Tibial nerve (tissue), 4 donors: ENCODE data around the gene GNL3L. TPM values are rescaled to one million over a fixed set of nuclear protein-coding genes. Genes with fewer than 3 reads are reported as not detected.

Source experiments
- DNase-seq, 2 donors: peaks; one replicate each; pipeline ENCODE4 v3.0.0-alpha.2; 2019; ENCODE audit warnings: low spot score in 2 of 2
- H3K27ac ChIP-seq, 4 donors: fragments of 200-600 bp; sonication (generic) in 3 of 4; one replicate each; pipeline ENCODE4 v1.5.1; 2017 to 2019; ENCODE audit warnings: mild to moderate bottlenecking in 1 of 4
- H3K27me3 ChIP-seq, 2 donors: fragments of 200-600 bp; sonication (generic) in 1 of 2; one replicate each; pipeline versions ENCODE4 v1.5.1 to v1.6.0; 2017 to 2019
- H3K36me3 ChIP-seq, 3 donors: fragments of 200-600 bp; sonication (generic); one replicate each; pipeline ENCODE4 v1.5.1; 2018 to 2019
- H3K4me1 ChIP-seq, 4 donors: fragments of 200-600 bp; sonication (generic) in 3 of 4; one replicate each; pipeline ENCODE4 v1.5.1; 2017 to 2019
- H3K4me3 ChIP-seq, 4 donors: fragments of 200-600 bp; sonication (generic) in 3 of 4; one replicate each; pipeline ENCODE4 v1.5.1; 2017 to 2019; ENCODE audit warnings: mild to moderate bottlenecking in 1 of 4, moderate library complexity in 1 of 4
- H3K9me3 ChIP-seq, 4 donors: fragments of 200-600 bp; sonication (generic) in 3 of 4; one replicate each; pipeline ENCODE4 v1.5.1; 2017 to 2019
- EP300 ChIP-seq, 2 donors: sonication (generic); formaldehyde crosslinking; IDR thresholded peaks; one replicate each; pipeline ENCODE4 v1.6.1; 2017; ENCODE audit warnings: antibody characterized with exemption in 2 of 2, mild to moderate bottlenecking in 1 of 2
- POLR2A ChIP-seq, 2 donors: fragments of 450-650 bp; IDR thresholded peaks; one replicate each; pipeline ENCODE4 v1.6.1; 2017; ENCODE audit warnings: antibody characterized with exemption in 2 of 2, mild to moderate bottlenecking in 2 of 2, moderate library complexity in 2 of 2
- WGBS, 2 donors: methylation state at CpG; one replicate each; pipeline ENCODE4 v1.1.5; 2018; 5-methylcytosine and 5-hydroxymethylcytosine counted together
- total RNA-seq, 4 donors: library from RNA; depleted of rRNA; stranded (reverse); fragments of >200 nt; gene quantifications; one replicate each; pipeline ENCODE4 v1.1.0, GENCODE V29; 2016
- TF ChIP-seq, protein P1 (sequence below), 5 experiments: fragments of 200-600 bp in 3 of 5; fragments of 450-650 bp in 2 of 5; sonication (generic) in 3 of 5; IDR thresholded peaks; one replicate each; pipeline ENCODE4 v1.5.1; 2016 to 2019; ENCODE audit warnings: antibody characterized with exemption in 5 of 5, mild to moderate bottlenecking in 3 of 5, moderate library complexity in 2 of 5

GNL3L gene
- total RNA-seq, 4 donors from 2014 or later = 23.2 to 45.9 (median 27.1) TPM

DNA sequence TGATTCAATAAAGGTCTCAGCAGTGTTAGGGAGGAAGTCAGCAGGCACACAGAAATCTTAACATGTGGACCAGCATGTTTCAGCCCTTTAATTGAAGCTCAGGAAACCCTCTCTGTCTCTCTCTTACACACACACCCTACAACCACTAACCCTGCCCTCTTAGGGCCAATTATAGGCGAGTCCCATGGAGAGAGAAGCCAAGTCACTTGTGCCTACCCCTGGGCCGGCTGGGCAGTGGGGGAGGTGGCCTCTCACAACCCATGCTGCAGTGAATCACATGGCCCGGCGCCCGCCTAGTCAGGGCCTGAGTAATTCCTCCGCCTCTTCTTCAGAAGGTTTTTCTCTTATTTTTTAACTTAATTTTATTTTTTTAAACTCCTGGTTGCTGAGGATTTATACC, 37.7 kb upstream of the GNL3L start:
- Histone ChIP-seq H3K4me3 (no peak overlapping the region), H3K9me3 (no peaks in the 10 kb centered on the region), H3K4me1 (peaks cover 0 to 28% (median 0%) of the 10 kb centered on the region in 4 donors), H3K36me3 (no peaks in the 10 kb centered on the region), H3K27ac (peak overlapping the region in 1 of 4 donors; percentile 43), H3K27me3 (no peaks in the 10 kb centered on the region)
- 13 to 40% methylated on average over 6 of the region's 6 CpGs for WGBS, 2 donors
- no peak for TF ChIP-seq EP300 (IDR thresholded peaks at IDR 0.05)
- no peak for TF ChIP-seq POLR2A (IDR thresholded peaks at IDR 0.05)
- TF ChIP-seq, protein P1, sequence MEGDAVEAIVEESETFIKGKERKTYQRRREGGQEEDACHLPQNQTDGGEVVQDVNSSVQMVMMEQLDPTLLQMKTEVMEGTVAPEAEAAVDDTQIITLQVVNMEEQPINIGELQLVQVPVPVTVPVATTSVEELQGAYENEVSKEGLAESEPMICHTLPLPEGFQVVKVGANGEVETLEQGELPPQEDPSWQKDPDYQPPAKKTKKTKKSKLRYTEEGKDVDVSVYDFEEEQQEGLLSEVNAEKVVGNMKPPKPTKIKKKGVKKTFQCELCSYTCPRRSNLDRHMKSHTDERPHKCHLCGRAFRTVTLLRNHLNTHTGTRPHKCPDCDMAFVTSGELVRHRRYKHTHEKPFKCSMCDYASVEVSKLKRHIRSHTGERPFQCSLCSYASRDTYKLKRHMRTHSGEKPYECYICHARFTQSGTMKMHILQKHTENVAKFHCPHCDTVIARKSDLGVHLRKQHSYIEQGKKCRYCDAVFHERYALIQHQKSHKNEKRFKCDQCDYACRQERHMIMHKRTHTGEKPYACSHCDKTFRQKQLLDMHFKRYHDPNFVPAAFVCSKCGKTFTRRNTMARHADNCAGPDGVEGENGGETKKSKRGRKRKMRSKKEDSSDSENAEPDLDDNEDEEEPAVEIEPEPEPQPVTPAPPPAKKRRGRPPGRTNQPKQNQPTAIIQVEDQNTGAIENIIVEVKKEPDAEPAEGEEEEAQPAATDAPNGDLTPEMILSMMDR (IDR thresholded peaks at IDR 0.05) = no peak
- DNase-seq = no peak

DNA sequence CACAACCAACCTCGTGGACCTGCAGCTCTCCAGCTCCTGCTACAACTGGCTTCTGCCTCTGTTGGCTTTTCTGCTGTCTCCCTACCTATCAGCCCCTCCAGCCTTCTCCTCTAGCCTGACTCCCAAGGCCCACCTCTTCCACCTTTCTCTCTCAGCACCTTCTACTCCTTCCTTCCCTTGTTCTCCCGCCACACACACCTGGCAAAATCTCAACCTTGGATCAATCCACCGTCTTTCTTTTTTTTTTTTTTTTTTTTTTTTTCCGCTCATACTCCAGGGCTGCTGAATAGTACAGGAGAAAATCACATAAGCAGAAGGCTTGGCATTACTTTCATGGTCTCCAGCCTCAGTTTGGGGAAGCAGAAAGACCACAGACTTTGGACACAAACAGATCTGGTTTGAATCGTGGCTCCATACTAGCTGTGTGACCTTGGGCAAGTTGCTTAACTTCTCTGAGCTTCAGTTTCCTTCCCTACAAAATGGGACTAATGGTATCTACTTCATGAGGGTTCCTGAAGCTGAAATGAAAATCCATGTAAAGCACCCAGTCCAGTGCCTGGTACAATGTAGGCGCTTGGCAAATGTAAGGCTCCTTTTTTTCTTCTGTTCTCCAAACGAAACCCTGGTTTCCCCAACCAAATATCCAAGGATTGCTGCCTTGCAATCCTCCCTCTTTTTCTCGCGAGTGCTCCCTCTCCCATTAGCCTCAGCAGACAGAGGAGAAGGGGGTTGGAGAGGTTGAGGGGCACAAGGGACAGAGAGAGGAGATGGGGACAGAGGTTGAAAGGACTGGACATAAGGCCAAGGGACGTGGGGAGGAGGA, 35.6 kb upstream of the GNL3L start:
- H3K4me1 ChIP-seq = peaks cover 0 to 28% (median 0%) of the 10 kb centered on the region in 4 donors
- no peak for DNase-seq
- H3K4me3 ChIP-seq = peak overlapping the region; percentile 42 to 70 (median 49)
- H3K27me3 ChIP-seq = peaks cover 0 to 2% of the 10 kb centered on the region in 2 donors
- 22 to 43% methylated on average over 10 of the region's 10 CpGs for WGBS, 2 donors
- TF ChIP-seq POLR2A (IDR thresholded peaks at IDR 0.05) (no peak), EP300 (IDR thresholded peaks at IDR 0.05) (no peak)
- TF ChIP-seq, protein P1 (IDR thresholded peaks at IDR 0.05) = no peak
- peak overlapping the region; percentile 44 to 87 (median 68) for H3K27ac ChIP-seq
- H3K36me3 ChIP-seq = no peaks in the 10 kb centered on the region
- no peaks in the 10 kb centered on the region for H3K9me3 ChIP-seq

DNA sequence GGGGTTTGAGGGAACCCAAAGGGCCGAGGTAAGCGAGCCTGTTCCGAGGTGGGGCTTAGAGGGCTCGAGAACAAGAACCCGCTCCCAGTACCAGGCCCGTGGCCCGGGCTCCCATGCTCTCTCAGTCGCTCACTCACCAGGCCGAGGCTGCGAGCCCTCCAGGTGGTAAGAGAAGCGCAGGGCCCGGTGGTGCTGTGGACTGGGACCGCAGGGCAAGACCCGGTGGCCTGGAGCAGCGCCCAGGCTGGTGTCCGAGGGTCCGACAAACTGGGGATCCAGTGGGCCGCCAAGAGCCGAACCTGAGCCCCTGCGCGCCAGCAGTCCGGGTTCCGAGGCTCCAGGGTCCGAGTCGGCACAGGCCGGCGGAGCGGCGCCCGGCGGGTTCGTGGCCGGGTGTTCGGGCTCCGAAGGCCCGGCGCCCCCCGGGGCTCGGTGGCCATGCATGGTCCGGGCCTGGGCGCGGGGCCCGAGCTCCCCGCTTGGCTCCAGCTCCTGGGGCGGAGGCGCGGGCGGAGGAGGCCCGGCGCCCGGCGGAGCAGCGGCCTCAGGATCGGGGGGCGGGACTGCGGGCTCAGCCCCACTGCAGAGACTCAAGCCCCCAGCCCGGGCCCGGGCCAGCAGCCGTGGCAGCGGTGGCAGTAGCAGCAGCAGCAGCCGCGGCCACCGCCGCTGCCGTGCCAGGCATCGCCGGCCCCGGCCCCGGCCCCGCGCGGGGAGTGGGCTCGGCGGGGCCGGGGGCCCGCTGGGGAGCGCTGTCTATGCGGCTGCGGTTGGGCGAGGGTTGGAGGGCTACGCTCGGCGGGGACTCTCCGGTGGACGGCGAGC, 34.8 kb upstream of the GNL3L start:
- H3K27me3 ChIP-seq = peaks cover 0 to 2% of the 10 kb centered on the region in 2 donors
- peak overlapping the region; percentile 42 to 70 (median 49) for H3K4me3 ChIP-seq
- no peaks in the 10 kb centered on the region for H3K9me3 ChIP-seq
- DNase-seq = no peak
- peaks cover 0 to 28% (median 0%) of the 10 kb centered on the region in 4 donors for H3K4me1 ChIP-seq
- H3K36me3 ChIP-seq = no peaks in the 10 kb centered on the region
- no peak for TF ChIP-seq POLR2A (IDR thresholded peaks at IDR 0.05)
- no peak for TF ChIP-seq EP300 (IDR thresholded peaks at IDR 0.05)
- TF ChIP-seq, protein P1 (IDR thresholded peaks at IDR 0.05) = no peak
- WGBS, 2 donors = 8 to 54% methylated on average over 4 to 69 of the region's 86 CpGs
- H3K27ac ChIP-seq = peak overlapping the region; percentile 44 to 87 (median 68)

DNA sequence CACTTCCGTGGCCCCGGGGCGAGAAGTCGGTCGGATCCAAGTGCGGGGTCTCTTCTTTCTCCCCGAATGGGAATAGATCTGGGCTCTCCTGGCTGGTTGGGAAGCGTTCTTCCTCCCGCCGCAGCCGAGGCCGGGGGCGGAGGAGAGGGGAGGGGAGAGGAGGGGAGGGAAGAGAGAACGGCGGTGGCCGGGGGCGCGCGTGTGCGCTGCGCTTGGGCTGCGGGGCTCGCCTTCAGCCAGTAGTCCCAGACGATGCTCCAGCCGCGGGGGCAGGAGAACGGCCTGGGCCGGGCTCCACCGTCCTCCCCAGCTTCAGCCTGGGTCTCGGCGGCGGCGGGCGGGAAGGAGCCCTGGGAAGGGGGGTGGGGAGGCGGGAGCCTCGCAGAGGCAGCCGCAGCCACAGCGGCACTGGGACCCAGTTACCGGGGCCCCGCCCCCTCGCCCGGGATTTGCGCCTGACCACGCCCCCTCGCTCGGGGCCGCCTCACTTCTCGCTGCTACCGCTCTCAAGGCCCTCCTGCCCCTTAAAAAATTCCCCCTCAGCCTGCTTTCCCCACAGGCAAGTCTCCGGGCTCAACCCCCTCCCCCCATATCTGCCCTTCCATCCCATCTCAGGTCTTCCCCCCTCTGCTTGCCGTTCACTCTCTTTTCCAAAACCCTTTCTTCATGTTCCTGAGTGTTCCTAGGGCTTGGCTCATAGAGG, 34.1 kb upstream of the GNL3L start, which contains the start of gene FGD1:
FGD1 (minus strand) TSS at position 421 of the 703 bp plus-strand sequence. CDS start 802 bp downstream, outside the sequence.
- H3K27me3 ChIP-seq = peaks cover 0 to 2% of the 10 kb centered on the region in 2 donors
- peak within 1 kb of the TSS; percentile 42 to 70 (median 49) for H3K4me3 ChIP-seq
- no peaks in the 10 kb centered on the region for H3K9me3 ChIP-seq
- WGBS, 2 donors = 0 to 33% methylated on average over 3 to 50 of the region's 51 CpGs
- H3K27ac ChIP-seq = peak within 1 kb of the TSS; percentile 44 to 87 (median 68)
- DNase-seq = peak; percentile 35 to 38
- TF ChIP-seq POLR2A (IDR thresholded peaks at IDR 0.05) = no peak
- no peak for TF ChIP-seq EP300 (IDR thresholded peaks at IDR 0.05)
- TF ChIP-seq, protein P1 (IDR thresholded peaks at IDR 0.05) = no peak
- H3K4me1 ChIP-seq = peaks cover 0 to 28% (median 0%) of the 10 kb centered on the region in 4 donors
- H3K36me3 ChIP-seq = no peaks in the 10 kb centered on the region
